CD4-positive, CD25-positive, alpha-beta regulatory T cell (primary cell): Measurements from ENCODE around the gene FAM120AOS. TPM values are rescaled to one million over a fixed set of nuclear protein-coding genes. Genes with fewer than 3 reads are reported as not detected.
"Not testable (repeated sequence)": the region's sequence is repeated elsewhere in the genome, so short reads cannot be mapped to it uniquely, and the experiment has no call there.

Source experiments
- ATAC-seq, 2 donors: fragments of 150-1000 bp; cut with Tn5 transposase; one replicate each; pipeline ENCODE4 v1.10.0; 2021; ENCODE audit warnings: low read depth in 2 of 2, moderate number of reproducible peaks in 2 of 2, moderate library complexity in 1 of 2
- DNase-seq, 3 donors: peaks; one replicate each; pipeline versions ENCODE4 v3.0.0 to v3.0.0-alpha.2; 2012 to 2022; ENCODE audit warnings: mixed read lengths in 1 of 3
- H3K27ac ChIP-seq: one replicate; pipeline ENCODE4 v1.7.0; 2013; ENCODE audit warnings: mild to moderate bottlenecking, low read length; ENCODE audit not compliant: insufficient read depth, poor library complexity, severe bottlenecking
- H3K27me3 ChIP-seq: one replicate; pipeline ENCODE4 v1.7.0; 2013; ENCODE audit warnings: low read length; ENCODE audit not compliant: control insufficient read depth, insufficient read depth
- H3K36me3 ChIP-seq: one replicate; pipeline ENCODE4 v1.7.0; 2013; ENCODE audit warnings: mild to moderate bottlenecking, low read length, moderate library complexity; ENCODE audit not compliant: control insufficient read depth, insufficient read depth
- H3K4me1 ChIP-seq: 2 replicates; pipeline ENCODE4 v1.7.0; 2013; ENCODE audit warnings: mild to moderate bottlenecking, low read length; ENCODE audit not compliant: insufficient read depth, control insufficient read depth, poor library complexity, severe bottlenecking
- H3K4me3 ChIP-seq: one replicate; pipeline ENCODE4 v1.7.0; 2013; ENCODE audit warnings: low read depth, mild to moderate bottlenecking, low read length, moderate library complexity
- H3K9me3 ChIP-seq, 2 experiments: 1 replicate in 1 of 2; 2 replicates in 1 of 2; pipeline ENCODE4 v1.7.0; 2013; ENCODE audit warnings: low read length in 2 of 2, mild to moderate bottlenecking in 1 of 2, moderate library complexity in 1 of 2; ENCODE audit not compliant: control insufficient read depth in 2 of 2
- H3K27ac Mint-ChIP-seq, 3 donors: one replicate each; pipeline ENCODE4 v1.8.0; 2020 to 2022; ENCODE audit warnings: mild to moderate bottlenecking in 3 of 3, mixed read lengths in 3 of 3, moderate library complexity in 2 of 3
- H3K27me3 Mint-ChIP-seq: one replicate; pipeline ENCODE4 v1.8.0; 2022; ENCODE audit warnings: mild to moderate bottlenecking, mixed read lengths
- H3K36me3 Mint-ChIP-seq: one replicate; pipeline ENCODE4 v1.8.0; 2020; ENCODE audit warnings: mixed read lengths
- H3K4me1 Mint-ChIP-seq, 4 donors: one replicate each; pipeline ENCODE4 v1.8.0; 2020 to 2022; ENCODE audit warnings: mixed read lengths in 4 of 4, mild to moderate bottlenecking in 1 of 4
- H3K4me3 Mint-ChIP-seq, 4 donors: one replicate each; pipeline ENCODE4 v1.8.0; 2020 to 2022; ENCODE audit warnings: mild to moderate bottlenecking in 4 of 4, mixed read lengths in 4 of 4, moderate library complexity in 3 of 4
- H3K9me3 Mint-ChIP-seq, 7 donors: one replicate each; pipeline ENCODE4 v1.8.0; 2020 to 2022; ENCODE audit warnings: mixed read lengths in 7 of 7, mild to moderate bottlenecking in 3 of 7, moderate library complexity in 2 of 7
- polyA plus RNA-seq, 4 donors: library from polyadenylated mRNA; unstranded; fragments of 300-500 nt; fragmentation: Illumina TruSeq; gene quantifications; one replicate each; pipeline ENCODE4 v1.2.3, GENCODE V29; 2021
- total RNA-seq: library from RNA; stranded (reverse); gene quantifications from one replicate; pipeline ENCODE4 v1.2.3, GENCODE V29; 2022

The FAM120AOS gene
- total and polyA plus RNA-seq, 5 donors from 2014 or later, result 45.7 to 64.3 (median 52.1) TPM

- peak overlapping the region; percentile 94 for H3K4me3 ChIP-seq
- H3K4me1 ChIP-seq, result peaks cover 52% of the 10 kb centered on the region
- peak overlapping the region; percentile 94 to 98 (median 98) for H3K4me3 Mint-ChIP-seq
- no peaks in the 10 kb centered on the region for H3K27me3 Mint-ChIP-seq
- H3K27ac ChIP-seq, result peak overlapping the region; percentile 88
- H3K36me3 ChIP-seq, result peaks cover 18% of the 10 kb centered on the region
- no peaks in the 10 kb centered on the region for H3K27me3 ChIP-seq
- H3K27ac Mint-ChIP-seq, result peak overlapping the region; percentile 92 to 95 (median 95)
- DNase-seq (peak; percentile 37 to 70 (median 51)), ATAC-seq (peak in 1 of 2 donors; percentile 16)
- peaks cover 16 to 68% (median 44%) of the 10 kb centered on the region in 4 donors for H3K4me1 Mint-ChIP-seq
- no peaks in the 10 kb centered on the region for H3K9me3 ChIP-seq
- H3K36me3 Mint-ChIP-seq, result peaks cover 15% of the 10 kb centered on the region
- no peaks in the 10 kb centered on the region for H3K9me3 Mint-ChIP-seq
Measured at GRCh38 chr9:93451849-93452709, 1.3 kb downstream of the FAM120AOS start.

DNA sequence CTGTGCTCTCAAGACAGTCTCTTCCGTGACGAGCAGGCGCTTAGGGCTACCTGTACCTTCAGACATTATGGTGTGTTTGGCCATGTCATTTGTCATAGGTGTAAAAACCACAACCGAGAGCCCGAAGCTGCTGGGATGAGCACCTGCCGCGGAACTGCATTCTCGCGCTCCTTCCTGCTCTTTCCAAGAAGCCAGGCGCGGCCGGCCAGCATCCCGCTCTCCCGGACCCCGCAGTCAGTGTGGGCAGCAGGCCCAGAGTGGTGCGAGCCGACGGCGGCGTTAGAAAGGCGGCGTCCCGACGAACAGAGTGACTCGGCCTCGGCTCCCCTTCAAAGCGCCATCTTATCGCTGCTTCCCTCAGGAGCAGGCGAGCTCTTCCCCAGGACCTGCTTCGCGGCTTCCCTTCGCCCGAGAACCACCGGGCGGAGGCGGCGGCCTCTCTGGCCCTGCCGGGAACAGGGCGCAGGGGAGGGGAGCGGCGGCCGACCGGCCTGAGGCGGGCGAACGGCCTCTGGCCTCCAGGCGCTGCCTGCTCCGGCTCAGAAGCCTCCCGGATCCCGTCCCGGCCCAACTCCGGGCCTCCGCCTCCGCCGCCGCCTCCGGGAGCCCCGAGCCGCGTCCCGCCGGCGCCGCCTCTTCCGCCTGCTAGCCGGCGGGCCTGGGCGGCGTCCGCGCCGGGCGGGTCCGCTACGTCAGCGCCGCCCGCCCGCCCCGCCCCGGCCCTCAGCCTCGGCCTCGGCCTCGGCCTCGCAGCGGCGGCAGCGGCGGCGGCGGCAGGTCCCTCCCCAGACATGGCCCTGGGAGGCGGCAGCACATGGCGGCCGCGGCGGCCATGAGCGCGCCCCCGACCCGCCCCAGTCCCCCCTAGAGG, 2.2 kb downstream of the FAM120AOS start, which contains the start of gene FAM120A:
Gene FAM120A, plus strand, starts transcription at position 741 of the 871 bp plus-strand sequence. CDS start 231 bp downstream, outside the sequence.
- ATAC-seq (peak; percentile 71 to 75), DNase-seq (peak; percentile 72 to 86 (median 77))
- H3K4me1 ChIP-seq, result peaks cover 43% of the 10 kb centered on the region
- Mint-ChIP-seq H3K4me3 (peak within 1 kb of the TSS; percentile 94 to 98 (median 98)), H3K27me3 (no peaks in the 10 kb centered on the region), H3K27ac (peak within 1 kb of the TSS; percentile 92 to 95 (median 95)), H3K4me1 (peaks cover 11 to 61% (median 36%) of the 10 kb centered on the region in 4 donors), H3K9me3 (no peaks in the 10 kb centered on the region), H3K36me3 (peaks cover 21% of the 10 kb centered on the region)
- no peaks in the 10 kb centered on the region for H3K9me3 ChIP-seq
- H3K36me3 ChIP-seq, result peaks cover 26% of the 10 kb centered on the region
- H3K27me3 ChIP-seq, result no peaks in the 10 kb centered on the region
- H3K27ac ChIP-seq, result peak within 1 kb of the TSS; percentile 93
- H3K4me3 ChIP-seq, result peak within 1 kb of the TSS; percentile 95

- Histone ChIP-seq H3K36me3 (peaks cover 31% of the 10 kb centered on the region), H3K9me3 (no peaks in the 10 kb centered on the region), H3K4me1 (peaks cover 19% of the 10 kb centered on the region), H3K4me3 (no peak overlapping the region), H3K27ac (no peak overlapping the region), H3K27me3 (no peaks in the 10 kb centered on the region)
- peak overlapping the region; percentile 17 to 83 (median 61) for H3K27ac Mint-ChIP-seq
- H3K36me3 Mint-ChIP-seq, result peaks cover 26% of the 10 kb centered on the region
- H3K27me3 Mint-ChIP-seq, result no peaks in the 10 kb centered on the region
- H3K4me3 Mint-ChIP-seq, result peak overlapping the region in 3 of 4 donors; percentile 11 to 69 (median 49)
- DNase-seq (no peak), ATAC-seq (no peak)
- no peaks in the 10 kb centered on the region for H3K9me3 Mint-ChIP-seq
- H3K4me1 Mint-ChIP-seq, result peaks cover 5 to 33% (median 14%) of the 10 kb centered on the region in 4 donors
Measured at GRCh38 chr9:93447655-93448054, 5.7 kb downstream of the FAM120AOS start.

- Mint-ChIP-seq H3K4me3 (peak overlapping the region in 1 of 4 donors; percentile 56), H3K4me1 (peaks cover 5 to 33% (median 13%) of the 10 kb centered on the region in 4 donors), H3K36me3 (peaks cover 26% of the 10 kb centered on the region), H3K27me3 (no peaks in the 10 kb centered on the region), H3K27ac (peak overlapping the region in 1 of 3 donors; percentile 83), H3K9me3 (no peaks in the 10 kb centered on the region)
- ATAC-seq (no peak), DNase-seq (no peak)
- Histone ChIP-seq H3K9me3 (no peaks in the 10 kb centered on the region), H3K4me3 (no peak overlapping the region), H3K36me3 (peaks cover 31% of the 10 kb centered on the region), H3K27me3 (no peaks in the 10 kb centered on the region), H3K4me1 (peaks cover 19% of the 10 kb centered on the region), H3K27ac (peak overlapping the region; percentile 44)
Measured at GRCh38 chr9:93446073-93446472, 7.3 kb downstream of the FAM120AOS start.

- peak overlapping the region in 1 of 3 donors; percentile 62 for H3K27ac Mint-ChIP-seq
- H3K4me3 Mint-ChIP-seq, result no peak overlapping the region
- no peaks in the 10 kb centered on the region for H3K9me3 Mint-ChIP-seq
- Histone ChIP-seq H3K27ac (no peak overlapping the region), H3K4me1 (no peaks in the 10 kb centered on the region), H3K36me3 (peaks cover 4% of the 10 kb centered on the region), H3K4me3 (no peak overlapping the region), H3K9me3 (no peaks in the 10 kb centered on the region), H3K27me3 (no peaks in the 10 kb centered on the region)
- no peak for DNase-seq
- peaks cover 7% of the 10 kb centered on the region for H3K36me3 Mint-ChIP-seq
- ATAC-seq, result no peak
- peaks cover 0 to under 1% (median 0%) of the 10 kb centered on the region in 4 donors for H3K4me1 Mint-ChIP-seq
- no peaks in the 10 kb centered on the region for H3K27me3 Mint-ChIP-seq
Measured at GRCh38 chr9:93440896-93441580, 12.3 kb downstream of the FAM120AOS start.

GRCh38 chr9:93439301-93439700, 14.1 kb downstream of the FAM120AOS start:
- H3K4me1 Mint-ChIP-seq, H3K27me3 Mint-ChIP-seq, H3K4me1 ChIP-seq, H3K27ac Mint-ChIP-seq, H3K36me3 Mint-ChIP-seq, DNase-seq, H3K4me3 Mint-ChIP-seq, ATAC-seq, H3K9me3 ChIP-seq, H3K36me3 ChIP-seq, H3K4me3 ChIP-seq, H3K9me3 Mint-ChIP-seq, H3K27ac ChIP-seq, H3K27me3 ChIP-seq: not testable (repeated sequence)

DNA sequence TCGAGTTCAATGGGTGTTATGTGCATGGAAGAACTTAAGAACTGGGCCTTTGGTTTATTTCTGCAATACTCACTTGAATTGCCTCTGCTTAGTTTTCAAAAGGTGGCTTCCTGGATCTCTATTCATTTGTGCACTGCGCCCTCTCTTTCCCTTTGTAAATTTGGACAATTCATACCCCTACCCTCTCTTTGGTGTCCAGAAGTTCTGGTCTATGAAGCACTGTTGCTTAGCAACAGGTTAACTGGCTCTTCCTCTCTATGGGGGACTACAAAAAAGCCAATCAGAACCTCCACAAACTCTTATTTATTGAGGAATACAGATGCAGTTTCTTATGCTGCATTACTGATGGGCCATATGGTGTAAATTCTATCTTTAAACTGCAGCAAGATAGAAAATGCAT, 15.4 kb downstream of the FAM120AOS start:
- H3K27me3 ChIP-seq, result no peaks in the 10 kb centered on the region
- Mint-ChIP-seq H3K9me3 (no peaks in the 10 kb centered on the region), H3K27ac (no peak overlapping the region), H3K4me1 (no peaks in the 10 kb centered on the region), H3K4me3 (peak overlapping the region in 1 of 4 donors; percentile 47), H3K27me3 (peaks cover 4% of the 10 kb centered on the region), H3K36me3 (peaks cover 6% of the 10 kb centered on the region)
- DNase-seq (no peak), ATAC-seq (no peak)
- H3K9me3 ChIP-seq, result no peaks in the 10 kb centered on the region
- H3K4me1 ChIP-seq, result no peaks in the 10 kb centered on the region
- no peak overlapping the region for H3K4me3 ChIP-seq
- no peak overlapping the region for H3K27ac ChIP-seq
- H3K36me3 ChIP-seq, result no peaks in the 10 kb centered on the region
